ENCODE data around the gene AMIGO1.

The AMIGO1 gene

DNA sequence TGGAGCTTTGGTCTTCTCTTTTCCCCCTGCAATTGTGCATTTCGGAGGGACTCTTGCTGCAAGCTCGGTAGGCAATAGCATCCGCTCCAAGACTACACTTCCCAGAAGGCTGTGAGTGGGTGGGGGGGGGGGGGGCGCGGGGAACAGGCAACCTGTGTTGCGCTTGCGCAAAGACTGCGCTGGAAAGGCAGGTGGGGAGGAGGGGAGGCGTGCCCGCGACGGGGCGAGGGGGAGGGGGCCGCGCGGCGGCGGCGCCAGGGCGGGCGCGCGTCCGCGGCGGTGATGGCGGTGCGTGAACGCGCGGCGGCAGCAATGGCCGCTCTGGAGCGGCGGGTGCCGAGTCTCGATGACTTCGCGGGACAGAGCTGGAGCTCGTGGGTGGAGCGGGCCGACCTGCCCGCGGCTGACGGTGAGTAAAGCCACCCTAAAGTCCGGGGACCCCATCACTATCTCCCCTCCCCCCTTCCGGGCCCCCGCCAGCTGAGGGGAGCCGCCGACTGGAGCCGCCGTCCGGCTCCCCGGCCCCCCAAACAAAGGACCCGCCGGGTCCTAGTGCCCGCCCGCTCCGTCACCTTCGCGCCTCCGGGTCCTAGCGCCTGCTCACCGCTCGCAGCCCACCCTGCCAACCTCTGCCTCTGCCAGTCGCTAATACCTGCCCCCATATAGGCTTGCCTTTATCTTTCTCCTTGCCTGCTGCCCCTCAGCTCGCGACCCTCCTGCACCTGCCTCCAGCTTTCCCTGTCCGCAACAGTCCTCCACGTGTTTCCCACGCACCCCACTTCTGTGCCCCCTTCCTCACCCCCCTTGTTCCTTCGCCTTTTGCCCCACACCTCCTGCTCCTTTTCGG lies 25.6 kb downstream of the AMIGO1 start, which contains the start of gene ATXN7L2:
TSS of gene ATXN7L2 (plus strand) at position 234 of the 847 bp plus-strand sequence. CDS start at position 283, 49 bp downstream.
- H3K4me3 ChIP-seq (ENCODE audit: low read depth, low read length) = peak within 1 kb of the TSS; percentile 79
- TF ChIP-seq, protein P1, sequence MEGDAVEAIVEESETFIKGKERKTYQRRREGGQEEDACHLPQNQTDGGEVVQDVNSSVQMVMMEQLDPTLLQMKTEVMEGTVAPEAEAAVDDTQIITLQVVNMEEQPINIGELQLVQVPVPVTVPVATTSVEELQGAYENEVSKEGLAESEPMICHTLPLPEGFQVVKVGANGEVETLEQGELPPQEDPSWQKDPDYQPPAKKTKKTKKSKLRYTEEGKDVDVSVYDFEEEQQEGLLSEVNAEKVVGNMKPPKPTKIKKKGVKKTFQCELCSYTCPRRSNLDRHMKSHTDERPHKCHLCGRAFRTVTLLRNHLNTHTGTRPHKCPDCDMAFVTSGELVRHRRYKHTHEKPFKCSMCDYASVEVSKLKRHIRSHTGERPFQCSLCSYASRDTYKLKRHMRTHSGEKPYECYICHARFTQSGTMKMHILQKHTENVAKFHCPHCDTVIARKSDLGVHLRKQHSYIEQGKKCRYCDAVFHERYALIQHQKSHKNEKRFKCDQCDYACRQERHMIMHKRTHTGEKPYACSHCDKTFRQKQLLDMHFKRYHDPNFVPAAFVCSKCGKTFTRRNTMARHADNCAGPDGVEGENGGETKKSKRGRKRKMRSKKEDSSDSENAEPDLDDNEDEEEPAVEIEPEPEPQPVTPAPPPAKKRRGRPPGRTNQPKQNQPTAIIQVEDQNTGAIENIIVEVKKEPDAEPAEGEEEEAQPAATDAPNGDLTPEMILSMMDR (conservative IDR thresholded peaks at IDR 0.05; ENCODE audit: low read depth, low read length) = no peak
- DNase-seq (ENCODE audit: low read depth) = peak; percentile 95

DNA sequence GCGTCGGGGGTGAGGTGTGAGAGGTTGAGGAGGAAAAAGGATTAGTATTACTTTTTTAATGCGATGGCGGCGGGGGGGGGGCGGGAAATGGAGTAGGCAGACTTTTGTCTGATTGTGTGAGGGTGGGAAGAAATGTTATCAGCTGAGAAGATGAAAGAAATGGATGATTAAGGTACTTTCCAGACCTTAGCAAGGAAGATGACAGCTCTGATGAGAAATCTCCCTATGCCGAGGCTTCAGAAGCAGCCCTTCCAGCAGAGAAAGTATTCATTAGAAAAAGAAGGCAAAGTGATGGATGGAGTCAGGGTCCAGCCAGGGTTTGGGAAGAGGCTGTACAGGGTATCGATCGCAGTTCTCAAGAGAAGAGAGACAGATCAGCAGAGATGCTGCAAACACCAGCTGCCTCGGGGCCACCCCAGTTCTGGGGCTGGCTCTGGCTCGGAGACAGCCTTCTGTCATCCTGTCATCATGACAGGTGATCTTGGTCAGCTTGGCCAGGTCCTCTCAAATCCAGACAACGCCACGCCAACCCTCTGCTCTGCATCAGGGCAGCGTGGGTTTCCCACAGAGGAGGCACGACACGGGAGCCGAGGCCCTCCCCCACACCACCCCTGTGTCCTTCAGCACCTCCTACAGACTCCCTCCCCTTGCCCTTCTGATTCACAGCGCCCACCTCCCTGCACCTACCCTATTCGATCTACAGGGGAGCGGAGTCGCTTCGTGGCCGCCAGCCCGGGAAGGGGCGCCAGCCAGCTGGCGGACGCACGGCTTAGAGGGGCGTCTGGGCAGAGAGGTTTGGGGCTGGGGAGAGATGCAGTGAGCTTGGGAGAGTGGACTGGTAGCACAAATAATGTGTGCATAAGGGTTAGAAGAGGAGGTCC lies 26.5 kb downstream of the AMIGO1 start:
- DNase-seq (ENCODE audit: low read depth) = no peak
- peak overlapping the region; percentile 64 for H3K4me3 ChIP-seq (ENCODE audit: low read depth, low read length)
- TF ChIP-seq, protein P1 (conservative IDR thresholded peaks at IDR 0.05; ENCODE audit: low read depth, low read length) = no peak

DNA sequence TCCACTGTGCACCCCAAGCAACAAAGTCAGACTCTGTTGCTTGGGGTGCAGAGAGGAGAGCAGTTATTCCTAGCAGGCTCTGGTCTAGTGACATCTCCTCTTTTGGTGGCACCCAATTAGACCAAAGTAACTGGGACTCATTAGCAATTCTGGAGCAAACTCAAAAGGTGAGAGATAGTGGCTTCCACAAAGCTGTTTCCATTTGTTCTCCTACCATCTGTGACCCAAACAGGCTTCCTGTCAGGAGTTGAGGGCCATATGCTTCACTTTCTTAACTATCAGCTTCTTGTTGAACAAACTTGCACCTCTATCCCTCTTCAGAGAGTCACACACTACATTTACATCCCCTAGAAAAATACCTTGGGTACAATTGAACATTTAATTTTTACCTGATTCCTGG lies 27.3 kb downstream of the AMIGO1 start:
- TF ChIP-seq, protein P1 (conservative IDR thresholded peaks at IDR 0.05; ENCODE audit: low read depth, low read length) = no peak
- no peak overlapping the region for H3K4me3 ChIP-seq (ENCODE audit: low read depth, low read length)
- DNase-seq (ENCODE audit: low read depth) = no peak

DNA sequence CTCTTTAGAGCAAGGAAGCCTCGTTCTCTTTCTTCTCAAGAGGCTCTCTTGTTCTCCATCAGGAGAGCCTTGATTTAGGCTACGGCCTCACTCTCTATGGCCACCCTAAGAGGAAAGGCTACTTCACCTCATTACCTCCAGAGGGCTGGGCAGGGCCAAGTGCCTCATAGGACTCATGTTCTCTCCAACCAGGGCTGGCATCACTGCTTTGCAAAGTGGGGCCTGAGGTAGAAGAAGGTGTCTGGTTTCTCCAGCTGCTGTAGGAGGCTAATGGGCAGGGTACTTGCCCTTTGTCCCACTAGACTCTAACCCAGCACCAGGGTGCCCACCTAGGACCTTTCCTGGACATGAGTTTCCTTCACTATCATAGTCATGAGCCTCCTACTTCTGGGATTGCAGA lies 27.9 kb downstream of the AMIGO1 start:
- DNase-seq (ENCODE audit: low read depth) = no peak
- TF ChIP-seq, protein P1 (conservative IDR thresholded peaks at IDR 0.05; ENCODE audit: low read depth, low read length) = no peak
- H3K4me3 ChIP-seq (ENCODE audit: low read depth, low read length) = no peak overlapping the region

DNA sequence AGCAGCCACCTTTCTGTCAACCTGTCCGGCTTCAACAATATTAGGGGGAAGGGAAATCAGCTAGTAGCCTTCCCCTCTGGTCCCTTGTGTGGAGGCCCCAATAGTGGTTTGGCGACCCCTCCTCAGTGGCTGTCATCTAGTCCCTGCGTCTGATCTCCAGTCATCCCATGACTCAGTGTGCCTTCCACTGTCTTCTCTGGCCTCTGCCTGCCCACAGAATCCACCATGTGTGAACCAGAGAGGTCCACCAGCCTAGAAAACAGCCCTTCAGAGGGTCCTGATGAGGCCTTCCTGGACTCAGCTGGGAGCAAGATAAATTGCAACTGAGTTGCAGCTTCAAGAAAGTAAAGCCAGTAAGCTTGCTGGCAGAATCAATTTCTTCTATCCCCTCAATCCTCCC lies 29.6 kb downstream of the AMIGO1 start:
- H3K4me3 ChIP-seq (ENCODE audit: low read depth, low read length) = no peak overlapping the region
- TF ChIP-seq, protein P1 (conservative IDR thresholded peaks at IDR 0.05; ENCODE audit: low read depth, low read length) = no peak
- DNase-seq (ENCODE audit: low read depth) = no peak

DNA sequence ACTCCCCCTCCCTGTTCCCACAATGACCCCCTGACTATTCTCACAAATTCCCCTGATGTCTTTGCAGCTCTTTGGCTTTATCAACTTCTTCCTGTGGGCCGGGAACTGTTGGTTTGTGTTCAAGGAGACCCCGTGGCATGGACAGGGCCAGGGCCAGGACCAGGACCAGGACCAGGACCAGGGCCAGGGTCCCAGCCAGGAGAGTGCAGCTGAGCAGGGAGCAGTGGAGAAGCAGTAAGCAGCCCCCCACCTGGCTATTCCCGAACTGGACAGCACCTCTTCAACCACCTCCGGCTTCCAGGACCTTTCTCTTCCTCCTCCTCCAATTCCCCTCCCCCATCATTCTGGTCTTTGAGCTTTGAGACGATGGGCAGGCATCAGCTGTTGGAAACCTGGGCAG lies 30.2 kb downstream of the AMIGO1 start:
- no peak for DNase-seq (ENCODE audit: low read depth)
- TF ChIP-seq, protein P1 (conservative IDR thresholded peaks at IDR 0.05; ENCODE audit: low read depth, low read length) = no peak
- H3K4me3 ChIP-seq (ENCODE audit: low read depth, low read length) = no peak overlapping the region
